Stimulated activated CD4-positive, alpha-beta T cell treated with anti-CD3 and anti-CD28 coated beads, Interleukin-1b, Interleukin-23, amount 100 ng/mL, for 4 hours (primary cell): ENCODE data around the gene MBP.

ENCODE experiments used
- DNase-seq, 2 donors: peaks; one replicate each; pipeline ENCODE4 v3.0.0-alpha.2; 2020; ENCODE audit warnings: low read depth in 2 of 2

The MBP gene

GRCh38 chr18:77114415-77115191 lies 18.0 kb downstream of the MBP start:
- DNase-seq: no peak

- DNase-seq: no peak
These were observed 18.5 kb downstream of the MBP start for GRCh38 chr18:77114152-77114414.

- DNase-seq: no peak
These were observed 19.0 kb downstream of the MBP start for GRCh38 chr18:77113361-77114151.

GRCh38 chr18:77112747-77113092 lies 19.9 kb downstream of the MBP start:
- DNase-seq: no peak

- no peak for DNase-seq
These were observed 20.4 kb downstream of the MBP start for GRCh38 chr18:77111951-77112746.

GRCh38 chr18:77111449-77111848 lies 21.1 kb downstream of the MBP start:
- DNase-seq: no peak

- DNase-seq: no peak
These were observed 21.6 kb downstream of the MBP start for GRCh38 chr18:77110936-77111335.

GRCh38 chr18:77110400-77110799 lies 22.2 kb downstream of the MBP start:
- no peak for DNase-seq

GRCh38 chr18:77109648-77110019 lies 22.9 kb downstream of the MBP start:
- no peak for DNase-seq

GRCh38 chr18:77108821-77109647 lies 23.5 kb downstream of the MBP start:
- no peak for DNase-seq

- no peak for DNase-seq
These were observed 24.4 kb downstream of the MBP start for GRCh38 chr18:77108001-77108692.

- DNase-seq: no peak
These were observed 25.3 kb downstream of the MBP start for GRCh38 chr18:77107292-77107691.

GRCh38 chr18:77106331-77106730 lies 26.3 kb downstream of the MBP start:
- DNase-seq: peak; percentile 36 to 63

- no peak for DNase-seq
These were observed 26.9 kb downstream of the MBP start for GRCh38 chr18:77105680-77106079.

GRCh38 chr18:77105028-77105427 lies 27.6 kb downstream of the MBP start:
- no peak for DNase-seq

- DNase-seq: no peak
These were observed 28.5 kb downstream of the MBP start for GRCh38 chr18:77103991-77104531.

- no peak for DNase-seq
These were observed 29.3 kb downstream of the MBP start for GRCh38 chr18:77103187-77103850.

- no peak for DNase-seq
These were observed 30.1 kb downstream of the MBP start for GRCh38 chr18:77102259-77103040.

GRCh38 chr18:77101410-77102258 lies 30.9 kb downstream of the MBP start:
- peak; percentile 37 to 48 for DNase-seq
